Muscle layer of colon (tissue), 2 donors: Measurements from ENCODE around the gene ANO1.

Experiments used
- H3K27ac ChIP-seq: one replicate; pipeline ENCODE4 v1.7.0; 2013; ENCODE audit warnings: low read depth, mild to moderate bottlenecking, low read length, moderate library complexity
- H3K27me3 ChIP-seq, 2 donors: one replicate each; pipeline ENCODE4 v1.7.0; 2013; ENCODE audit warnings: low read length in 2 of 2, mild to moderate bottlenecking in 2 of 2; ENCODE audit not compliant: insufficient read depth in 2 of 2, control insufficient read depth in 1 of 2
- H3K36me3 ChIP-seq: one replicate; pipeline ENCODE4 v1.7.0; 2013; ENCODE audit warnings: mild to moderate bottlenecking, low read length; ENCODE audit not compliant: insufficient read depth
- H3K4me1 ChIP-seq: one replicate; pipeline ENCODE4 v1.7.0; 2013; ENCODE audit warnings: mild to moderate bottlenecking, low read length; ENCODE audit not compliant: insufficient read depth
- H3K4me3 ChIP-seq, 2 donors: one replicate each; pipeline ENCODE4 v1.7.0; 2013; ENCODE audit warnings: low read length in 2 of 2, low read depth in 1 of 2, mild to moderate bottlenecking in 1 of 2, moderate library complexity in 1 of 2
- H3K9ac ChIP-seq: one replicate; pipeline ENCODE4 v1.7.0; 2013; ENCODE audit warnings: low read length
- H3K9me3 ChIP-seq: one replicate; pipeline ENCODE4 v1.7.0; 2013; ENCODE audit warnings: mild to moderate bottlenecking, low read length
- donor health status: abdominal sarcoma.
- donor health status: Adenocarcinoma of cecum.

Gene ANO1

DNA sequence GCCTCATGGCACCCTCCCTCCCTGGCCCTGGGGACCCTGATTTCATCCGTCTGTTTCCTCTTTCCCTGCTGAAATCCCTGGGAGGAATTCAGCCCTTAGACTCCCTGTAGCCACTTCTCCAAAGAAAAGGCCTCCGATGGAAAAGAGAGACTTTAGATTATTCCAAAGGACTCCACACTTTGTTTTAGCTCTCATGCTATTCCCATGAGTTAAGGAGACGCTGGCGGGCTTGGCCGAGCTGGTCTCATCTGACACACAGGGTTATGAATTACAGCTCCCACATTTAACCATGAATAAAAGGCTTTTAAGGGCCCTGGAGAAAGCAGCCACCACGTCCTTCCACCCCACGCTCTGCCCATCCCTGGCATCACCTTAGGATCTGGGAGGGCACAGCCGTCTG, 57.0 kb downstream of the ANO1 start:
- no peaks in the 10 kb centered on the region for H3K4me1 ChIP-seq
- H3K36me3 ChIP-seq = no peaks in the 10 kb centered on the region
- H3K9ac ChIP-seq = no peak overlapping the region
- no peak overlapping the region for H3K4me3 ChIP-seq
- H3K27me3 ChIP-seq = no peaks in the 10 kb centered on the region
- no peak overlapping the region for H3K27ac ChIP-seq
- no peaks in the 10 kb centered on the region for H3K9me3 ChIP-seq

DNA sequence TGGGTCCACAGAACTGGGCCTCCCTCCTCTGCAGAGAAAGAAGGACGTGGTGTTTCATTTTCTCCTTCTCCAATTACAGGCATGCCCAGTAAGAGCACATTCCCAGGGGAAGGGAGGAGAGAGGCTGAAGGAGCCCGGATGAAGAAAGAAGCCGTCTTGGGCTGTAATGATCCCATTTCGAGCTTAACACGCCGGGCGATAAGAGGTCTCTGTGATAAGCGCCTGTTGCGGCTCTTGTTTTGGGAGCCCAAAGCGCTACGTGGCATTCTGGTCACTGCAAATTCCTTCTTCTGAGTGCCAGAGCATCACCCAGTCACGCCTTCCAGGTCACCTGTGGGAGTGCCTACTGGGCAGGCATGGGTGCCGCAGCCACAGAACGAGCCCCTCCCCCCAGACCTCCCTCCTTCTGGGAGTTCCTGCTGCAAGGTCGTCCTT, 57.5 kb downstream of the ANO1 start:
- no peak overlapping the region for H3K27ac ChIP-seq

DNA sequence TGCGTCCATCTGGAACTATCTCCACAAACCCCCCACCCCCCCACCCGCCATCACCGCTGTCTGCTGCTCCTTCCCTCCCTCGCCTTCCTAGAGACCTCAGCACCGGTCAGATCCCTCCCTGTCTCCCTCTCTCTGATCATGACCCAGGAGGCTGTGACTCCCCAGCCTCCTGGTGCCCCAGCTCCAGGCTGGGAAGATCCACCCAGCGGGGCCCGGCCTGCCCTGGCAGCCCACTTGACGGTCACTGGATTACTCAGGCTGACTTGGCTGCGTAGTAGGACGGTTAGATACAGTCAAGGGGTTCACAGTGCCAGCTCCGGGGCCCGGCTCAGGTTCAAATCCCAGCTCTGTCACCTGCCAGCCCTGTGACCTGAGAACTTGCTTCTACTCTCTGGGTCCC, 59.3 kb downstream of the ANO1 start:
- Histone ChIP-seq H3K27me3 (peaks cover 0 to 7% of the 10 kb centered on the region in 2 donors), H3K27ac (no peak overlapping the region), H3K9me3 (no peaks in the 10 kb centered on the region), H3K36me3 (no peaks in the 10 kb centered on the region), H3K9ac (no peak overlapping the region), H3K4me1 (no peaks in the 10 kb centered on the region), H3K4me3 (no peak overlapping the region)

More for the DNA sequence above, 57.5 kb downstream of the ANO1 start:
- H3K9ac ChIP-seq = no peak overlapping the region
- no peaks in the 10 kb centered on the region for H3K4me1 ChIP-seq
- no peaks in the 10 kb centered on the region for H3K36me3 ChIP-seq
- no peaks in the 10 kb centered on the region for H3K9me3 ChIP-seq
- H3K4me3 ChIP-seq = no peak overlapping the region
- H3K27me3 ChIP-seq = no peaks in the 10 kb centered on the region

DNA sequence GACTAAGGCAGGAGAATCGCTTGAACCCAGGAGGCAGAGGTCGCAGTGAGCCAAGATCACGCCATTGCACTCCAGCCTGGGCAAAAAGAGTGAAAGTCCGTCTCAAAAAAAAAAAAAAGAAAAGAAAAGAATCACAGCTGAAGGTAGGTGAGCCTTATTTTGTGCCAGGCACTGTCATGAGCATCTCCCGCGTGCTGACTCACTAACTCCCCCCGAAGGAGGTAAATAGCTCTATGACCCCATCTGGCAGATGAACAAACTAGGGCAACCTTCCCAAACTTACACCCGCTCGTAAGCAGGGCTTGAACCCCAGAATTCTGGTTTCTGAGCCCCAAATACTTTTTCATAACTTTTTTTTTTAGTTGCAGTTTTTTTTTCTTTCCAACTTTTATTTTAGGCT, 60.3 kb downstream of the ANO1 start:
- Histone ChIP-seq H3K4me3 (no peak overlapping the region), H3K9me3 (no peaks in the 10 kb centered on the region), H3K36me3 (no peaks in the 10 kb centered on the region), H3K27me3 (peaks cover 0 to 18% of the 10 kb centered on the region in 2 donors), H3K4me1 (no peaks in the 10 kb centered on the region), H3K27ac (no peak overlapping the region), H3K9ac (no peak overlapping the region)

DNA sequence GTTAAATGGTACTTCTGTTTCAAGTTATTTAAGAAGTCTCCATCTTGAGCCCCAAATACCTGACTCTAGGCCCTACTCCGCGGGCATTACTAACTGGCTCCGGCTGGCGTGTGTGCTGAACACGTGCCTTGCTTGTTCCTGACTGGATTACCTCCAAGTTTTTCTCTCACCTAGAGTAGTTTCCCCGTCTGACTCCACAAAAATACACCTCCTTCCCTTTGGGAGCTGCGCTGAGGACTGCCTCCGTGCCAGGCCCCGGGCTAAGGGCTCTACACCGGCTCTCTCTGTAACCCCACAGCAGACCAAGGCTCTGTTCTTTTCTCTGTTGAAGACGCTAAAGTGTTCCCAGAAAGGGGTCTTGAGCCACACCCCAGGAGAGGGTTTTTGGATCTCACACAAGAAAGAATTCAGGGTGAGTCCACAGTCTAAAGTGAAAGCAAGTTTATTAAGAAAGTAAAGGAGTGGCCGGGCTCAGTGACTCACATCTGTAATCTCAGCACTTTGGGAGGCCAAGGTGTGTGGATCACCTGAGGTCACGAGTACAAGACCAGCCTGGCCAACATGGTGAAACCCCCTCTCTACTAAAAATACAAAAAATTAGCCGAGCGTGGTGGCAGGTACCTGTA, 61.8 kb downstream of the ANO1 start:
- peaks cover 0 to 26% of the 10 kb centered on the region in 2 donors for H3K27me3 ChIP-seq
- H3K4me1 ChIP-seq = no peaks in the 10 kb centered on the region
- no peak overlapping the region for H3K27ac ChIP-seq
- H3K9me3 ChIP-seq = no peaks in the 10 kb centered on the region
- H3K36me3 ChIP-seq = no peaks in the 10 kb centered on the region
- H3K9ac ChIP-seq = no peak overlapping the region
- no peak overlapping the region for H3K4me3 ChIP-seq

DNA sequence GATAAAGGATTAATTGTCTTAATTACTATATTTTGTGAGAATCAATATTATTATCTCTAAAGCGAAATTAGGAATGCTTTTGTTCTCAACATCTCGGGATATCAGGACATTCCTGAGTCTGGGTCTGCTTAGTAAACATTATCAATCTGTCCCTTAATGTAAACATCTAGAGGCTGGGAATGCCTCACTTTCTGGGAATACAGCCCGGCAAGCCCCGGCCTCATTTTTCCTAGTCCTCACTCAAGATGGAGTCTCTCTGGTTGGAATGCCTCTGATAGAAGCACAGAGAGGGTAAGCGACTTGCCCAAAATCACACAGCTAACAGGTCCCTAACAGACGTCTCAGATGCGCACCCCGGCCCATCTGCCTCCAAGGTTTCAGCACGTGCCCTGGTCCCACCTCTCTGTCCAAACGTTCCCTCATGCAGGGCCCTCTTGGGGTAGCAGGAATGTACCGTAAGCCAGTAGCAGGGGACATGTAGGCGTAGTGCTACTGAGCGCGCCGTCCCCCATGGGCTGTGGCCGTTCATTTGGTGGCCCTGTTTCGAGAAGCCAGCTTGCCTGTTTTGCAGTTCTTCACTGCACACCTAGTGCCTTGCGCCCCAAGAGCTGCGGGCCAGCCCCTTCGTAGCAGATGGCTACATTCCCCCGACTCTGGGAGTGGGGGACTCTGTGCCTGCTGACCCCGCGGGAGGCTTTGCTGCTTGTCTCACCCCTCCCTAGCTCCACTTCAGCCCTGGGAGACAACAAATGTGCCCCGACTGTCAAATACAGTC, 62.8 kb downstream of the ANO1 start:
- Histone ChIP-seq H3K27ac (no peak overlapping the region), H3K9me3 (no peaks in the 10 kb centered on the region), H3K4me1 (no peaks in the 10 kb centered on the region), H3K27me3 (peaks cover 0 to 29% of the 10 kb centered on the region in 2 donors), H3K4me3 (peak overlapping the region; percentile 30 to 36), H3K9ac (no peak overlapping the region), H3K36me3 (no peaks in the 10 kb centered on the region)

DNA sequence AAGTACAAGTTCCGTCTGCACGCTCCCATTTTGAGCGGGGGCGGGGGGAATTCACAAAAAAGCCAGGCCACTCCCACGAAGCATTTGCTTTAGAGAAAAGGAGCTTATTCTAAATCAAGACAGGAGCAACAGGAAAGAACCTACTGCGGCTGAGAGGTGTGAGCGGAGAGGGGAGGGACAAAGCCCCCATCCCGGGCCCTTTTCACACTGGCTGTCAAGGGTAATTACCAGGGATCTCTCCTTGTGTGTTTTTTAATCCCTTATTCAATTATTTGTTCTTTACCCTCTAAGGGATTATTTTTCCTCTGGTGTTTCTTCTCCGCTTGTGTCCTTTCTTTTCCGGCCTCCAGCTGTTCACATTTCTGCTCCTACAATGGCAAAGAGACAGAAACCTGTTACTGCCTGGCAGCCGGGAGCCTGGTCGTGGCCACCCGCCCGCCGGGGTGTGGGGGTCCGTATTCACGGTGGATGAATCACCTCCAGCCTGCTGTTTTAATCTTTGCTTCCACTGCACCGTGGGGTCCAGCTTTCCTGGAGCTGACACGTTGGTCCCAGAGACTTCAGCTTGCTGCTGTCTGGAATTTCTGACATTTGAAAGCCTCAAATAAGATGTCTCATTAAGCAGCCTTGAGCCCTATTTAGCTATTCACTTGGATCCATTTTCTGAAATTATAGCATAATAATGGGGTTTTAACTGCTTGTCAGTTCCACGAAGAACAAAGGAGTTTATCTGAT, 63.5 kb downstream of the ANO1 start:
- Histone ChIP-seq H3K27me3 (peaks cover 0 to 34% of the 10 kb centered on the region in 2 donors), H3K4me3 (peak overlapping the region; percentile 30 to 36), H3K9me3 (no peaks in the 10 kb centered on the region), H3K36me3 (no peaks in the 10 kb centered on the region), H3K4me1 (no peaks in the 10 kb centered on the region), H3K9ac (no peak overlapping the region), H3K27ac (no peak overlapping the region)

DNA sequence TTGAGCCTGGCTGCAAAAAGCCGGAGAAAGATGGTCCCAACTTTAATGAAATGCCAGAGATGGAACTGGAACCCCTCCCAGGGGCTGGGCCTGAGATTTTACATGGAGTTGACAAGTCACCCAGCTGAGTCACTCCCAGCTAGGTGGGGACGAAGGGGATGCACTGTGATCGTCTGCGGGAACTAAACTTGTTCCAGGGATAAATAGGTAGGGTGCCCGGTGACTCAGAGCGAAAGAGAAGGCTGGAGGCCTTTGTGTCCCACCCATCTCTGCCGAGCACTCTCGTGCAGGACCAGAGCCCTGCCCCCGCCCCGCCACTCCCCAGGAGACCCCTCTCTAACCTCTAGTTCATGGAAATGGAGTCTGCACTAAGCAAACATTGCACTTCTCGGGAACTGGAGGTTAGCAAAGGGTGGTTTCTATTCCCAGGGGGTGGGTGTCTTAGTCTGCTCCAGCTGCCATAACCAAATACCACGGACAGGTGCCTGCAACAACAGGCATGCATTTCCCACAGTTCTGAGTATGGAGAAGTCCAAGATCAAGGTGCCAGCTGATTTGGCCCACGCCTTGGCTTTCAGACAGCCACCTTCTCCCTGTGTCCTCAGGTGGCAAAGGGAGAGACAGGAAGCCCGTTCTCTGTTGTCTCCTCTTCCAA, 64.2 kb downstream of the ANO1 start:
- Histone ChIP-seq H3K27me3 (peaks cover 0 to 37% of the 10 kb centered on the region in 2 donors), H3K4me3 (no peak overlapping the region), H3K9ac (no peak overlapping the region)

DNA sequence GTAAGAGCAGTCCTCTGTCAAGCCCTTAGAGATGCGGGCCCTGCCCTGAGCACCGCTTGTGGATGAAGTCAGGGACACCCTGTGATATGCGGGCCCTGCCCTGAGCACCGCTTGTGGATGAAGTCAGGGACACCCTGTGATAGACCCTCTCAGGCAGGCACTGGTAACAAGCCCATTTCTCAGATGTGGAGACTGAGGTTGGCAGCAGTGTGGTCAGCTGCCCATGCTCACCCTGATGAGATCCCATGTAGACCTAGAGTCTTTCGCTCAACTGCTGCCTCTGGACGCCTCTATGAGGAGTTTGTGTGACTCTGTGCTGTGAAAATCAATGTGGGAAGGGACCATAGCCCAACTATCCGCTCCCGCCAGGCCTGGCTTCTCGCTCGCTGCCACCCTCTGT, 66.1 kb downstream of the ANO1 start:
- no peaks in the 10 kb centered on the region for H3K36me3 ChIP-seq
- no peak overlapping the region for H3K4me3 ChIP-seq
- H3K27me3 ChIP-seq = peaks cover 0 to 42% of the 10 kb centered on the region in 2 donors

More for the DNA sequence above, 64.2 kb downstream of the ANO1 start:
- Histone ChIP-seq H3K4me1 (no peaks in the 10 kb centered on the region), H3K27ac (no peak overlapping the region), H3K9me3 (no peaks in the 10 kb centered on the region), H3K36me3 (no peaks in the 10 kb centered on the region)

DNA sequence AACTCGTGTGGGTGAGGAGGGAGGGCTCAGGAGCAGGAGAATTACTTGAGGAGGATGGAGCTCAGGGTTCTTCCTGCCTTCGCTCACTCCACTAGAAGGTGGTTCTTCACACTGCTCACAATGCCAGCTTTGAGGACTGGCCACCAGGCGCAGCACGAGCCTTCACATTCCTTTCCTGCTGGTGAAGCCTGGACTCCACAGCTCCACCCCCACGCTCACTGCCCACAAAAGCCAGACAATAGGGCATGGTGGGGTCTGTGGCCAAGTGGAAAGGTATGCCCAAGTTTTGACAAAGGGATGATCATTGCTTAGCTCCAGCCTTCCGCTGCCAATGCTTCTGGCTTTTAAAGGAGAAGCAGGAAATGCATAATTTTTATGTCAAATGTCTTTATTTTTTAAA, 67.0 kb downstream of the ANO1 start:
- Histone ChIP-seq H3K27ac (no peak overlapping the region), H3K36me3 (no peaks in the 10 kb centered on the region), H3K4me3 (no peak overlapping the region), H3K27me3 (peaks cover 0 to 42% of the 10 kb centered on the region in 2 donors), H3K9me3 (no peaks in the 10 kb centered on the region), H3K4me1 (no peaks in the 10 kb centered on the region), H3K9ac (no peak overlapping the region)

More for the DNA sequence above, 66.1 kb downstream of the ANO1 start:
- no peak overlapping the region for H3K9ac ChIP-seq
- H3K4me1 ChIP-seq = no peaks in the 10 kb centered on the region
- H3K9me3 ChIP-seq = no peaks in the 10 kb centered on the region
- no peak overlapping the region for H3K27ac ChIP-seq

DNA sequence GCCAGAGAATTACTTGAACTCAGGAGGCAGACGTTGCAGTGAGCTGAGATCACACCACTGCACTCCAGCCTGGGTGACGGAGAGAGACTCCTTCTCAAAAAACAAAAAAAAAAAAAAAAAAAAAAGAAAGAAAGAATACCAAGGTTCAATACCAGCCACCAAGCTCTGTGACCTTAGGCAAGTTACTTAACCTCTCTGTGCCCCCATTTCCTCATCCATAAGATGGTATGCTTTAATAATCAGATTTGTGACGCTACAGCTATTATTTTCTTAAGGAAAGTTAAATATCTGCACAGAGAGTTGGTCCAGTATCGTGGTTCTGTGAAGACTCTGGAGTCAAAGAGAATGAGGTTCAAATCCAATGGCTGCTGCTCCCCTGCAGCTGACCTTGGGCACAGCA, 67.7 kb downstream of the ANO1 start:
- no peak overlapping the region for H3K4me3 ChIP-seq
- H3K36me3 ChIP-seq = no peaks in the 10 kb centered on the region
- H3K27ac ChIP-seq = no peak overlapping the region
- H3K9ac ChIP-seq = no peak overlapping the region
- no peaks in the 10 kb centered on the region for H3K4me1 ChIP-seq
- H3K9me3 ChIP-seq = no peaks in the 10 kb centered on the region
- H3K27me3 ChIP-seq = peaks cover 0 to 42% of the 10 kb centered on the region in 2 donors
